Kidney glomerular epithelial cell (primary cell): ENCODE results near the gene FAM110D.

Source experiments
- DNase-seq: peaks from one replicate; lab custom pipeline; 2025; lab: John Stamatoyannopoulos, UW

FAM110D gene

GRCh38 chr1:26163684-26164035, 4.8 kb downstream of the FAM110D start:
- DNase-seq: no peak

GRCh38 chr1:26164036-26164860, 5.4 kb downstream of the FAM110D start:
- no peak for DNase-seq

GRCh38 chr1:26164861-26165842, 6.3 kb downstream of the FAM110D start:
- no peak for DNase-seq

GRCh38 chr1:26166719-26167281, 7.9 kb downstream of the FAM110D start:
- no peak for DNase-seq

- DNase-seq: no peak
These were observed 9.7 kb downstream of the FAM110D start, which contains the start of gene C1orf232 for GRCh38 chr1:26168410-26169197. TSS of gene C1orf232 (minus strand) at chr1:26168963. CDS start at chr1:26168499, 464 bp downstream.

GRCh38 chr1:26169198-26169554, 10.3 kb downstream of the FAM110D start:
- no peak for DNase-seq

- peak; percentile 81 for DNase-seq
These were observed 11.0 kb downstream of the FAM110D start, which contains the start of gene ZNF593 for GRCh38 chr1:26169669-26170471. TSS of gene ZNF593 (plus strand) at chr1:26169908. CDS start at chr1:26169984, 76 bp downstream.

GRCh38 chr1:26170472-26170821, 11.6 kb downstream of the FAM110D start:
- no peak for DNase-seq

- no peak for DNase-seq
These were observed 12.5 kb downstream of the FAM110D start, which contains the start of gene ZNF593OS for GRCh38 chr1:26171084-26172072. TSS of gene ZNF593OS (minus strand) at chr1:26171832. CDS start at chr1:26171661, 171 bp downstream.

GRCh38 chr1:26175346-26175745, 16.5 kb downstream of the FAM110D start:
- no peak for DNase-seq

- DNase-seq: no peak
These were observed 18.4 kb downstream of the FAM110D start, which contains the start of gene CNKSR1 for GRCh38 chr1:26177182-26177684. TSS of gene CNKSR1 (plus strand) at chr1:26177491. CDS start at chr1:26177548, 57 bp downstream.

GRCh38 chr1:26180010-26180506, 21.2 kb downstream of the FAM110D start:
- DNase-seq: no peak

- peak; percentile 65 for DNase-seq
These were observed 22.9 kb downstream of the FAM110D start for GRCh38 chr1:26181586-26182382.

GRCh38 chr1:26182383-26182696, 23.5 kb downstream of the FAM110D start:
- no peak for DNase-seq

- DNase-seq: no peak
These were observed 25.2 kb downstream of the FAM110D start for GRCh38 chr1:26184086-26184485.

GRCh38 chr1:26184883-26185282, 26.0 kb downstream of the FAM110D start:
- no peak for DNase-seq

GRCh38 chr1:26187882-26188281, 29.0 kb downstream of the FAM110D start:
- DNase-seq: no peak

GRCh38 chr1:26188477-26188876, 29.6 kb downstream of the FAM110D start:
- no peak for DNase-seq
